GM21528 (cell line): ENCODE results near the gene UBC.
"Not testable (repeated sequence)": the region's sequence is repeated elsewhere in the genome, so short reads cannot be mapped to it uniquely, and the experiment has no call there.

Experiments used
- ATAC-seq: cut with Tn5 transposase; IDR thresholded peaks from one replicate; pipeline ENCODE4 v1.9.1; 2021; ENCODE audit warnings: mild to moderate bottlenecking, moderate library complexity; ENCODE audit not compliant: unreplicated experiment, low FRiP score

The UBC gene

GRCh38 chr12:124893792-124894516 lies 20.5 kb downstream of the UBC start:
- ATAC-seq = peak; percentile 62

- ATAC-seq = no peak
Observed at GRCh38 chr12:124888260-124888659, 26.2 kb downstream of the UBC start.

DNA sequence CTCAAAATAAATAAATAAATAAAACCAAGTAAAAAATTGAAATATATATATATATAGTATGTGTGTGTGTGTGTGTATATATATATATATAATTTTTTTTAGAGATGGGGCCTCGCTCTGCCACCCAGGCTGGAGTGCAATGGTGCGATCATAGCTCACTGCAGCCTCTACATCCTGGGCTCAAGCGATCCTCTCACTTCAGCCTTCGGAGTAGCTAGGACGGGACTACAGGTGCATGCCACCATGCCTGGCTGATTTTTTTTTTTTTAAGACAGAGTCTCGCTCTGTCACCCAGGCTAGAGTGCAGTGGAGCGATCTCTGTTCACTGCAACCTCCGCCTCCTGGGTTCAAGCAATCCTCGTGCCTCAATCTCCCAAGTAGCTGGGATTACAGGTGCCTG lies 26.7 kb downstream of the UBC start:
- ATAC-seq = not testable (repeated sequence)

- peak; percentile 83 for ATAC-seq
Observed at GRCh38 chr12:124884587-124885438, 29.6 kb downstream of the UBC start.

- ATAC-seq = no peak
Observed at GRCh38 chr12:124883263-124884130, 31.0 kb downstream of the UBC start.

DNA sequence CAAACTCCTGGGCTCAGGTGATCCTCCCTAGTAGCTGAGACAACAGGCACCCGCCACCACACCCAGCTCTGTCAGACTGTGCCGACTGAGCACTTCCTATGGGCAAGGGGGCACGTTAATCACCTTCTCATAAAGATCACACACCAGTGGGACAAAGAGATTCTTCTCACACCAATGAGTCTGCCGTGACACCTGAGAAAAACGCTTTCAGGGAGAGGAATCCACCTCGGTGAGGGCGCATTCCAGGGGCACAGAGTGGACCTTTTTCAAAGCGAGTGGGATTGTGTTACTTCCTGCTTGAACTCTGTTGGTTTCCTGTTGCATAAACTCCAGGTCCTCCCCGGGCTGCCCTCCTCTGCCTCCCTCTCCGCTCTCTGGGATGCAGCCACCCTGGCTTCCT lies 33.3 kb downstream of the UBC start:
- no peak for ATAC-seq

GRCh38 chr12:124880335-124880734 lies 34.1 kb downstream of the UBC start:
- not testable (repeated sequence) for ATAC-seq

DNA sequence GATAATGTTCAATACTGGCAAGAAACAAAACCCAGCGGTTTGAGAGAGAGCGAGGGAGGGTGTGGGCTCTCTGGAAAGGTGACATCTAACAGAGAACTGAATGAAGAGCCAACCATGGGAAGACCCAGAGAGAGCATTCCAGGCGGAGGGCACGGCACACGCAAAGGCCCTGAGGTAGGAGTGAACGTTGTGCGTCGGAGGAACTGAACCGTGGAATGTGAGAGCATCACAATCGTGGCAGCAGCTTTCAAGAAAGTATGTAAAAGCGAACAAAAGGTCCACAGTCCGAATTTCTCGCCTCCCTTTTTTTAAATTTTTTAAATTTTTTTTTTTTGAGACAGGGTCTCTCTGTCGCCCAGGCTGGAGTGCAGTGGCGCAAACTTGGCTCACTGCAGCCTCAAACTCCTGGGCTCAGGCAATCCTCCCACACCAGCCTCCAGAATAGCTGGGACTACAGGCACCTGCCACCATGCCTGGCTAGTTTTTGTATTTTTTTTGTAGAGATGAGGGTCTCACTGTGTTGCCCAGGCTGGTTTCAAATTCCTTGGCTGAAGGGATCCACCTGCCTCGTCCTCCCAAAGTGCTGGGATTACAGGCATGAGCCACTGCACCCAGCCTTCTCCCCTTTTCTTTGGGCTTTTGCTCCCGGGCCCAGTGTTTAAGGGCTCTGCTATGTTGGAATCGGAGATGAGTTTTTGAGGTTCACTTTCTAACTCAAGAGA lies 35.5 kb downstream of the UBC start:
- ATAC-seq = no peak

GRCh38 chr12:124877423-124877822 lies 37.0 kb downstream of the UBC start:
- no peak for ATAC-seq

- ATAC-seq = no peak
Observed at GRCh38 chr12:124876171-124876570, 38.3 kb downstream of the UBC start.

GRCh38 chr12:124875803-124876132 lies 38.7 kb downstream of the UBC start:
- no peak for ATAC-seq

DNA sequence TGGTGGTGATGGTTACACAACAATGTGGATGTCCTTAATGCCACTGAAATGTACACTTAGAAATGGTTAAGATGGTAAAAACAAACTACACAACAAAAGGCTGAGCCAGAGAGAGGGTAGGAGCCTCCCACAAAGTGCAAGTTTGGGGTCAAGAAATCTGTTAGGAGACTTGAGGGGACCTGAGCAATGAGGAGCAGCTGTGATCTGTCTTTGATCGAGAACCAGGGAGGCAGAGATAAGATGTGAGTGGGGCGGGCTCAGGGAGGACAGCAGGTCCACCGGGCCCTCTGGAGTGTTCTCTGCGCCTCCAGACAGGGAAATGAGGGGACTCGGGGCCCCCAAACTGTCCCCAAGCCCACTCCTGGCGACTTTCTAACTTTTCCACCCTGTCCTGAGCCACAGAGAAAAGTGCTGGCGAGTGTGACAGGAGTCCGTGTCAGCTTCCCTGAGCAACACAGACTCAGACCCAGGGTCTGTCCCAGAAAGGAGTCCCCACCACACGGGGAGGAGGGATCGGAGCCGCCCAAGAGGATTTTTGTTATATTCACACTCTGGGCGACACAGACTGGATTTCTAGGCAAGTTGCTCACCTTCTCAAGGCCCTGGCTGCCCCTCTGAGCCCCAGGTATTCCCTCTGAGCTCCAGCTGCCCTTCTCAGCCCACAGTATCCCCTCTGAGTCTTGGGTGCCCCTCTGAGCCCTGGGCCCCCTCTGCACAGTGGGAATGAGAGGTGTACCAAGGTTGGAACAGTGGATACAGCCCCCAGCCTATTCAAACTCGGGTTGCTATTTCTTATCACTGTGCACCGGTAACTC lies 39.3 kb downstream of the UBC start:
- ATAC-seq = no peak

GRCh38 chr12:124874188-124874587 lies 40.3 kb downstream of the UBC start:
- ATAC-seq = no peak

GRCh38 chr12:124872068-124872719 lies 42.3 kb downstream of the UBC start:
- ATAC-seq = no peak

GRCh38 chr12:124871297-124871696 lies 43.2 kb downstream of the UBC start:
- ATAC-seq = no peak

DNA sequence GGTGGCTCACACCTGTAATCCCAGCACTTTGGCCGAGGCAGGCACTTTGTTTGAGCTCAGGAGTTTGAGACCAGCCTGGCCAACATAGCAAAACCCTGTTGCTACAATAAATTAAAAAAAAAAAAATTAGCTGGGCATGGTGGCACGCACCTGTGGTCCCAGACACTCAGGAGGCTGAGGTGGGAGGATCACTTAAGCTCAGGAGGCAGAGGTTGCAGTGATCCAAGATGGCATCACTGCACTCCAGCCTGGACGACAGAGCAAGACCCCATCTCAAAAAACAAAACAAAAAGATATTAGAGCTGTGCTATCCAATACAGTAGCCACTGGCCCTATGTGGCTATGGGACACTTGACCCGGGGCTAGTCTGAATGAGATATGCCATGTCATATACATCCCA lies 43.9 kb downstream of the UBC start:
- ATAC-seq = no peak

DNA sequence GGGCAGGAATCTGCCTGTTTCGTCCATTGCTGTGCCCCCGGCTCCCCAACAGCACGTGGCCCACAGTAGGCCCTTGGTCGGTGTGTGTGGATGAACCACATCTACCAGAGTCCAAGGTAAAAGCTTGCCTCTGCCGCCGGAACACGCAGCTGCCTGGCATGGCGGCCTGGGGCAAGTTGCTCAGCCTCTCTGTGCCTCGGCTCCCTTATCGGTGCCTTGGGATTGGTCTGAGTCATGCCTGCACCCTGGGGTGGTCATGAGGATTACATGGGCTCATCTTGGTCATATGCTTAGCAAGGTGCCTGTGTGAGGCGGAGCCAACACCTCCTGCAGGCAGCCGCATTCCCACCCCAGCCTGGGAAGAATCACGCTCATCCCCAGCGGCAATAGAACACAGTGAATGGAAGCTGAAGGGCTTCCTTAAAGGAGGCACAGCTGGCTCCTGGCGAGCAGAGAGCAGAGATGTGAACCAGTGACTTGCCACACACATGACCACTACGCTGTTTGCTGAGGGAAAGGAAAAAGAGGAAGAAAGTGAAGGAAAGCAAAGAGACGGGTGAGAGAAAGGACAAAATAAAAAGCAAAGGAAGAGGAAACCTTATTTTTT lies 45.3 kb downstream of the UBC start:
- no peak for ATAC-seq

GRCh38 chr12:124868252-124869058 lies 46.0 kb downstream of the UBC start:
- no peak for ATAC-seq
